Neural crest cell (in vitro differentiated cells): ENCODE results near the gene B3GALT6. TPM values are rescaled to one million over a fixed set of nuclear protein-coding genes. Genes with fewer than 3 reads are reported as not detected.

Experiments
- DNase-seq: peaks from one replicate; pipeline ENCODE4 v3.0.0; 2021; ENCODE audit warnings: low read depth, mixed read lengths, low spot score
- H3K27ac Mint-ChIP-seq: one replicate; pipeline ENCODE4 v1.8.0; 2021; ENCODE audit warnings: mild to moderate bottlenecking, mixed read lengths; ENCODE audit not compliant: unreplicated experiment
- H3K27me3 Mint-ChIP-seq: 2 replicates; pipeline ENCODE4 v1.8.0; 2021; ENCODE audit warnings: low read depth, mild to moderate bottlenecking, mixed read lengths
- H3K36me3 Mint-ChIP-seq: 2 replicates; pipeline ENCODE4 v1.8.0; 2021; ENCODE audit warnings: low read depth, mild to moderate bottlenecking, mixed read lengths
- H3K4me1 Mint-ChIP-seq: 2 replicates; pipeline ENCODE4 v1.8.0; 2021; ENCODE audit warnings: mixed read lengths
- H3K4me3 Mint-ChIP-seq: one replicate; pipeline ENCODE4 v1.8.0; 2021; ENCODE audit warnings: mild to moderate bottlenecking, mixed read lengths
- H3K9me3 Mint-ChIP-seq: 2 replicates; pipeline ENCODE4 v1.8.0; 2021; ENCODE audit warnings: mixed read lengths
- CTCF ChIP-seq: fragments of 200-600 bp; sonication (generic); conservative IDR thresholded peaks from 2 replicates; pipeline ENCODE4 v1.5.0; 2021; ENCODE audit warnings: antibody characterized with exemption, mild to moderate bottlenecking
- total RNA-seq: library from RNA; stranded (reverse); gene quantifications from 2 replicates; pipeline ENCODE4 v1.2.1, GENCODE V29; 2021

Gene B3GALT6
- total RNA-seq, 1 donor from 2014 or later = 41.1 TPM

DNA sequence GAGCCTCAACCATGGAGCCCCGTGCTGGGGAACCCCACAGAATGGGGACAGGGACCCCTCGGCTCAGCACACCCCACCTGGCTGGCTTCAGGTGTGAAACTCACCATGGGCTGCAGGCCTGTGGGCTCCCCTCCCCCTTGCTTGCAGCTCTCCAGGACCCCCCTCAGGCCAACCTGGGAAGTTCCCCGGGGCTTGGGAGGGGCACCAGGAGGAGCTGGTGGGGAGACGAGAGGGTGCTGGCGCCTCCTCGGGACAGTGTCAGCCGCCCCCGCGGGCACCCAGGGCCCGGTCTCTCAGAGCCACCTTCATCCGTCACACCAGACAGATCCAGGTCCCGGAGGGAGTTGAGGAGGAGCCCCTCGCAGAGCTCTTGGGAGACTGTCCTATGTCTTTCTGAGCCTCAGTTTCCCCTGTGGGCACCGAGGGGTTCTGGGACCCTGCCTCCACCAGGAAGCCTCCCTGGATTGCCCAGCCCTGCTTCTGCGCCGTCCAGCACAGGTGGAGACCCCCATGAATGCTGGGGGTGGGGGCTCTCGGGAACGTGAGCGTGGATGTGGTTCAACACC is 25.0 kb upstream of the B3GALT6 start:
- H3K27ac Mint-ChIP-seq = no peak overlapping the region
- peaks cover 7% of the 10 kb centered on the region for H3K4me1 Mint-ChIP-seq
- no peak for DNase-seq
- H3K9me3 Mint-ChIP-seq = no peaks in the 10 kb centered on the region
- H3K4me3 Mint-ChIP-seq = no peak overlapping the region
- TF ChIP-seq CTCF = no peak
- peaks cover 13% of the 10 kb centered on the region for H3K27me3 Mint-ChIP-seq
- H3K36me3 Mint-ChIP-seq = no peaks in the 10 kb centered on the region

GRCh38 chr1:1207571-1207892 is 24.5 kb upstream of the B3GALT6 start:
- no peak overlapping the region for H3K27ac Mint-ChIP-seq
- no peaks in the 10 kb centered on the region for H3K9me3 Mint-ChIP-seq
- TF ChIP-seq CTCF = no peak
- DNase-seq = no peak
- peaks cover 13% of the 10 kb centered on the region for H3K27me3 Mint-ChIP-seq
- H3K4me1 Mint-ChIP-seq = peaks cover 7% of the 10 kb centered on the region
- H3K4me3 Mint-ChIP-seq = no peak overlapping the region
- H3K36me3 Mint-ChIP-seq = no peaks in the 10 kb centered on the region

DNA sequence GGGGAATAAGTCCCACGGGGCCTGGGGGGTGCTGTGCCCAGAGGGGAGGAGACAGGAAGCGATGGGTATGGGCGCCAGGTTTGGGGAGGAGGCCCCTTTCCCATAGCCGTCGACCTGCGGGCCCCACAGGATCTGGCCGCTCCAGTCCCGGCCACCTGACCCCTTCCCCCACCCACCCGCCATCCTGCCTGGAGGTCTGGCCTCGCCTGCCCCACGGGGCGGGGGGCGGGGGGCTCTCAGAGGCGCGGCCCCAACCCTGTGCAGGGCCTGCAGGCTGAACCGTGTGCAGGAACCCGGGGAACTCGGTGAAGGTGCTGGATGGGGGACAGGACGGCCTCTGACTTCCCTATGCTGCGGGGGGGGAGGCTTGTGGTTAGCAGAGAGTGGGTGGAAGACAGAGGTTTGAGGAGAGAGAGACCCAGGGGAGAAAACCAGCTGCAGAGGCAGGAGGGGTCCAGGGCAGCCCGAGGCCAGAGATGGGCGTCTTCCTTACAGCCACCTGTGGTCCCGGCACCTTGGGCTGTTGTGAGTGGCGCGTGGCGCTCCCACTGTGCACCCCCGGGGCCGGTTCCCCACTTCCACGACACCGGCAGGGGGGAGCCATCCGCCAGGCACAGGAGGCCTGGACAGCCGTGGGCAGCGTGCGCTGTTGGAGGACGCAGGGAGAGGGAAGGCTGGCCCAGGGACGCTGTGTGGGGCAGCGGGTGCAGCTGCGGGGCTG is 23.2 kb upstream of the B3GALT6 start:
- Mint-ChIP-seq H3K36me3 (no peaks in the 10 kb centered on the region), H3K27ac (no peak overlapping the region), H3K4me3 (no peak overlapping the region), H3K9me3 (no peaks in the 10 kb centered on the region), H3K4me1 (peaks cover 7% of the 10 kb centered on the region), H3K27me3 (peaks cover 13% of the 10 kb centered on the region)
- DNase-seq = no peak
- no peak for TF ChIP-seq CTCF

DNA sequence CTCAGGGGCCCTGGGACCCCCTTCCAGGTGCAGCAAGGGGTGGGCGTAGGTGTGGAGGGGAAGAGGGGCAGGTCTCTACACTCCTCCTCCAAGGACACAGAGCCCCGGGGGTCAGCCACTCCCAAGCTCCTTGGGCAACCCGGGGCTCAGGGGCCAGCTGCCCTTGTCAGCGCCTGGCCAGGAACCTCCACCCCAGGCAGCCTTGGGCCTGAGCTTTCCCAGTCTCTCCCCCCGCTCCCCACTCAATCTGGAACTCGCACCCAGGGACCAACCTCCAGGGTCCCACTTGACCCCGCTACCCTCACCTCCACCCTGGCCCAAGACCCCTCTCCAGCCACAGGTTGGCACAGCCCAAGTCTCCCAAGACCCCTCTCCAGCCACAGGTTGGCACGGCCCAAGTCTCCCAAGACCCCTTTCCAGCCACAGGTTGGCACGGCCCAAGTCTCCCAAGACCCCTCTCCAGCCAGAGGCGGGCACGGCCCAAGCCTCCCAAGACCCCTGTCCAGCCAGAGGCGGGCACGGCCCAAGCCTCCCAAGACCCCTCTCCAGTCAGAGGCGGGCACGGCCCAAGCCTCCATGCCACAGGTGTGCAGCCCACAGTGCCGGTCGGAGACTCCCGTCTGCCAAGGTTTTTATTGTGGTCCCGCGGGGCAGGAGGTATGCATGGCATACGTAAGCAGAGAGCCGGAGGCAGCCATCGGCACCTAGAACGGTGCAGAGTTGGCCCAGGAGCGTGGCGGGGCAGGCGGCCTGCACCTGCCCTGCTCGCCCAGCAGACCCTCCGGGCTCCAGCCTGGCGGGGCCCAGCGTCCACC is 21.1 kb upstream of the B3GALT6 start:
- Mint-ChIP-seq H3K4me1 (peaks cover 7% of the 10 kb centered on the region), H3K9me3 (no peaks in the 10 kb centered on the region), H3K36me3 (no peaks in the 10 kb centered on the region), H3K27ac (no peak overlapping the region), H3K4me3 (no peak overlapping the region), H3K27me3 (peaks cover 9% of the 10 kb centered on the region)
- no peak for TF ChIP-seq CTCF
- DNase-seq = no peak

- Mint-ChIP-seq H3K9me3 (no peaks in the 10 kb centered on the region), H3K27me3 (peaks cover 4% of the 10 kb centered on the region), H3K27ac (no peak overlapping the region), H3K4me1 (peaks cover 7% of the 10 kb centered on the region), H3K36me3 (no peaks in the 10 kb centered on the region), H3K4me3 (no peak overlapping the region)
- no peak for DNase-seq
- TF ChIP-seq CTCF = no peak
Observed at GRCh38 chr1:1211541-1212441, 20.2 kb upstream of the B3GALT6 start.
